MM.1S (cell line): ENCODE data around the gene APPBP2.

Source experiments
- DNase-seq: peaks from one replicate; pipeline ENCODE4 v3.0.0-alpha.2; 2015
- H2AFZ ChIP-seq: fragments of 300-600 bp; sonication (generic); 2 replicates; pipeline ENCODE4 v1.6.0; 2016; ENCODE audit warnings: antibody characterized with exemption, low read length
- H3F3A ChIP-seq: fragments of 300-600 bp; sonication (generic); 2 replicates; pipeline ENCODE4 v1.6.1; 2016; ENCODE audit warnings: mild to moderate bottlenecking, antibody characterized with exemption, low read length, moderate library complexity, mixed read lengths; ENCODE audit not compliant: insufficient read depth
- H3K27ac ChIP-seq: fragments of 300-600 bp; sonication (generic); 2 replicates; pipeline ENCODE4 v1.5.1; 2016; ENCODE audit warnings: mild to moderate bottlenecking, low read length
- H3K27me3 ChIP-seq: fragments of 300-600 bp; sonication (generic); replicated peaks from 2 replicates; pipeline ENCODE4 v1.6.0; 2016; ENCODE audit warnings: low read length; ENCODE audit not compliant: insufficient read depth
- H3K36me3 ChIP-seq: fragments of 300-600 bp; sonication (generic); replicated peaks from 2 replicates; pipeline ENCODE4 v1.6.1; 2016; ENCODE audit warnings: mild to moderate bottlenecking, low read length, mixed read lengths; ENCODE audit not compliant: insufficient read depth
- H3K4me1 ChIP-seq: fragments of 300-600 bp; sonication (generic); 2 replicates; pipeline ENCODE4 v1.6.1; 2016; ENCODE audit warnings: low read length, mixed read lengths
- H3K4me2 ChIP-seq: fragments of 300-600 bp; sonication (generic); 2 replicates; pipeline ENCODE4 v1.6.0; 2016; ENCODE audit warnings: low read depth, low read length
- H3K4me3 ChIP-seq: fragments of 300-600 bp; sonication (generic); 2 replicates; pipeline ENCODE4 v1.5.1; 2016; ENCODE audit warnings: low read length, mixed read lengths
- H3K79me2 ChIP-seq: fragments of 300-600 bp; sonication (generic); 2 replicates; pipeline ENCODE4 v1.6.1; 2016; ENCODE audit warnings: mixed run types, low read length, mixed read lengths
- H3K9ac ChIP-seq: fragments of 300-600 bp; sonication (generic); 2 replicates; pipeline ENCODE4 v1.6.1; 2016; ENCODE audit warnings: low read length, mixed read lengths
- H3K9me2 ChIP-seq: fragments of 300-600 bp; sonication (generic); replicated peaks from 2 replicates; pipeline ENCODE4 v1.6.1; 2016; ENCODE audit warnings: mild to moderate bottlenecking, low read length, mixed read lengths; ENCODE audit not compliant: insufficient read depth
- H3K9me3 ChIP-seq: fragments of 300-600 bp; sonication (generic); replicated peaks from 2 replicates; pipeline ENCODE4 v1.6.1; 2016; ENCODE audit warnings: mild to moderate bottlenecking, low read length, mixed read lengths; ENCODE audit not compliant: insufficient read depth
- H4K20me1 ChIP-seq: fragments of 300-600 bp; sonication (generic); 2 replicates; pipeline ENCODE4 v1.6.1; 2016; ENCODE audit warnings: mild to moderate bottlenecking, low read length, moderate library complexity, mixed read lengths; ENCODE audit not compliant: insufficient read depth
- EZH2 ChIP-seq: fragments of 300-600 bp; sonication (generic); optimal IDR thresholded peaks from 2 replicates; pipeline ENCODE3; 2017; ENCODE audit warnings: low read depth, mild to moderate bottlenecking, antibody characterized with exemption, low read length, mixed read lengths
- EZH2phosphoT487 ChIP-seq: fragments of 300-600 bp; sonication (generic); IDR thresholded peaks from 2 replicates; pipeline ENCODE4 v1.6.1; 2018; ENCODE audit warnings: antibody characterized with exemption, low read length
- TF ChIP-seq, protein P1 (sequence below): fragments of 300-600 bp; sonication (generic); IDR thresholded peaks from 2 replicates; pipeline ENCODE4 v1.5.1; 2016; ENCODE audit warnings: antibody characterized with exemption, low read length, mixed read lengths

Gene APPBP2

GRCh38 chr17:60545465-60546191, 19.6 kb upstream of the APPBP2 start:
- H3K9me3 ChIP-seq, result no peaks in the 10 kb centered on the region
- no peaks in the 10 kb centered on the region for H3K9me2 ChIP-seq
- no peak for DNase-seq
- H3K36me3 ChIP-seq, result no peaks in the 10 kb centered on the region
- no peak overlapping the region for H3K4me3 ChIP-seq
- H3F3A ChIP-seq, result no peaks in the 10 kb centered on the region
- H2AFZ ChIP-seq, result no peak overlapping the region
- TF ChIP-seq EZH2 (no peak), EZH2phosphoT487 (no peak)
- TF ChIP-seq, protein P1, sequence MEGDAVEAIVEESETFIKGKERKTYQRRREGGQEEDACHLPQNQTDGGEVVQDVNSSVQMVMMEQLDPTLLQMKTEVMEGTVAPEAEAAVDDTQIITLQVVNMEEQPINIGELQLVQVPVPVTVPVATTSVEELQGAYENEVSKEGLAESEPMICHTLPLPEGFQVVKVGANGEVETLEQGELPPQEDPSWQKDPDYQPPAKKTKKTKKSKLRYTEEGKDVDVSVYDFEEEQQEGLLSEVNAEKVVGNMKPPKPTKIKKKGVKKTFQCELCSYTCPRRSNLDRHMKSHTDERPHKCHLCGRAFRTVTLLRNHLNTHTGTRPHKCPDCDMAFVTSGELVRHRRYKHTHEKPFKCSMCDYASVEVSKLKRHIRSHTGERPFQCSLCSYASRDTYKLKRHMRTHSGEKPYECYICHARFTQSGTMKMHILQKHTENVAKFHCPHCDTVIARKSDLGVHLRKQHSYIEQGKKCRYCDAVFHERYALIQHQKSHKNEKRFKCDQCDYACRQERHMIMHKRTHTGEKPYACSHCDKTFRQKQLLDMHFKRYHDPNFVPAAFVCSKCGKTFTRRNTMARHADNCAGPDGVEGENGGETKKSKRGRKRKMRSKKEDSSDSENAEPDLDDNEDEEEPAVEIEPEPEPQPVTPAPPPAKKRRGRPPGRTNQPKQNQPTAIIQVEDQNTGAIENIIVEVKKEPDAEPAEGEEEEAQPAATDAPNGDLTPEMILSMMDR, result no peak
- no peak overlapping the region for H3K27ac ChIP-seq
- H3K9ac ChIP-seq, result no peak overlapping the region
- no peaks in the 10 kb centered on the region for H3K27me3 ChIP-seq
- no peaks in the 10 kb centered on the region for H3K4me1 ChIP-seq
- H4K20me1 ChIP-seq, result no peaks in the 10 kb centered on the region
- no peaks in the 10 kb centered on the region for H3K79me2 ChIP-seq
- no peak overlapping the region for H3K4me2 ChIP-seq

GRCh38 chr17:60542071-60542470, 16.0 kb upstream of the APPBP2 start:
- no peak for DNase-seq
- H3K4me1 ChIP-seq, result no peaks in the 10 kb centered on the region
- H3K9ac ChIP-seq, result no peak overlapping the region
- no peaks in the 10 kb centered on the region for H4K20me1 ChIP-seq
- no peaks in the 10 kb centered on the region for H3K9me2 ChIP-seq
- H3K36me3 ChIP-seq, result no peaks in the 10 kb centered on the region
- no peak overlapping the region for H2AFZ ChIP-seq
- no peak overlapping the region for H3K27ac ChIP-seq
- TF ChIP-seq EZH2 (no peak), EZH2phosphoT487 (no peak)
- TF ChIP-seq, protein P1, result no peak
- H3K4me3 ChIP-seq, result no peak overlapping the region
- H3K27me3 ChIP-seq, result no peaks in the 10 kb centered on the region
- no peak overlapping the region for H3K4me2 ChIP-seq
- no peaks in the 10 kb centered on the region for H3K79me2 ChIP-seq
- H3K9me3 ChIP-seq, result no peaks in the 10 kb centered on the region
- H3F3A ChIP-seq, result no peaks in the 10 kb centered on the region

GRCh38 chr17:60540460-60540859, 14.4 kb upstream of the APPBP2 start:
- no peaks in the 10 kb centered on the region for H3K36me3 ChIP-seq
- no peaks in the 10 kb centered on the region for H3K27me3 ChIP-seq
- no peak overlapping the region for H3K9ac ChIP-seq
- TF ChIP-seq EZH2, result no peak
- TF ChIP-seq, protein P1, result no peak
- no peak for TF ChIP-seq EZH2phosphoT487
- H3K4me2 ChIP-seq, result no peak overlapping the region
- H3K4me1 ChIP-seq, result no peaks in the 10 kb centered on the region
- no peaks in the 10 kb centered on the region for H3K9me2 ChIP-seq
- H3K4me3 ChIP-seq, result no peak overlapping the region
- no peaks in the 10 kb centered on the region for H3F3A ChIP-seq
- H2AFZ ChIP-seq, result no peak overlapping the region
- H3K79me2 ChIP-seq, result no peaks in the 10 kb centered on the region
- H3K27ac ChIP-seq, result no peak overlapping the region
- no peak for DNase-seq
- H3K9me3 ChIP-seq, result no peaks in the 10 kb centered on the region
- H4K20me1 ChIP-seq, result no peaks in the 10 kb centered on the region
